Suprapubic skin (tissue), 4 donors: ENCODE results near the gene MDN1. TPM values are rescaled to one million over a fixed set of nuclear protein-coding genes. Genes with fewer than 3 reads are reported as not detected.

ENCODE experiments used
- DNase-seq, 2 donors: peaks; one replicate each; pipeline ENCODE4 v3.0.0-alpha.2; 2019; ENCODE audit warnings: low spot score in 2 of 2
- H3K27ac ChIP-seq: fragments of 200-600 bp; sonication (generic); one replicate; pipeline ENCODE4 v1.5.1; 2019
- H3K27me3 ChIP-seq: fragments of 200-600 bp; sonication (generic); one replicate; pipeline ENCODE4 v1.5.1; 2019
- H3K36me3 ChIP-seq: fragments of 200-600 bp; sonication (generic); one replicate; pipeline ENCODE4 v1.5.1; 2019
- H3K4me1 ChIP-seq: fragments of 200-600 bp; sonication (generic); one replicate; pipeline ENCODE4 v1.5.1; 2019
- H3K4me3 ChIP-seq: fragments of 200-600 bp; sonication (generic); one replicate; pipeline ENCODE4 v1.5.1; 2019; ENCODE audit warnings: mild to moderate bottlenecking
- H3K9me3 ChIP-seq: fragments of 200-600 bp; sonication (generic); one replicate; pipeline ENCODE4 v1.5.1; 2019
- EP300 ChIP-seq: sonication (generic); formaldehyde crosslinking; IDR thresholded peaks from one replicate; pipeline ENCODE4 v1.6.1; 2017; ENCODE audit warnings: antibody characterized with exemption
- POLR2A ChIP-seq, 2 donors: fragments of 450-650 bp; IDR thresholded peaks; one replicate each; pipeline ENCODE4 v1.6.1; 2017; ENCODE audit warnings: antibody characterized with exemption in 2 of 2, mild to moderate bottlenecking in 2 of 2, moderate library complexity in 2 of 2
- POLR2AphosphoS5 ChIP-seq, 3 donors: sonication (generic); formaldehyde crosslinking; IDR thresholded peaks; one replicate each; pipeline ENCODE4 v1.6.1; 2017; ENCODE audit warnings: antibody characterized with exemption in 3 of 3
- WGBS: methylation state at CpG from one replicate; pipeline ENCODE4 v1.1.5; 2018; 5-methylcytosine and 5-hydroxymethylcytosine counted together
- total RNA-seq, 4 donors: library from RNA; depleted of rRNA; stranded (reverse); fragments of >200 nt; gene quantifications; one replicate each; pipeline ENCODE4 v1.1.0, GENCODE V29; 2016
- TF ChIP-seq, protein P1 (sequence below), 2 donors: fragments of 200-600 bp in 1 of 2; fragments of 450-650 bp in 1 of 2; sonication (generic) in 1 of 2; IDR thresholded peaks; one replicate each; pipeline ENCODE4 v1.5.1; 2016 to 2019; ENCODE audit warnings: antibody characterized with exemption in 2 of 2, mild to moderate bottlenecking in 1 of 2, moderate library complexity in 1 of 2

The MDN1 gene
- total RNA-seq, 4 donors from 2014 or later, result 33.1 to 70.4 (median 44.5) TPM

DNA sequence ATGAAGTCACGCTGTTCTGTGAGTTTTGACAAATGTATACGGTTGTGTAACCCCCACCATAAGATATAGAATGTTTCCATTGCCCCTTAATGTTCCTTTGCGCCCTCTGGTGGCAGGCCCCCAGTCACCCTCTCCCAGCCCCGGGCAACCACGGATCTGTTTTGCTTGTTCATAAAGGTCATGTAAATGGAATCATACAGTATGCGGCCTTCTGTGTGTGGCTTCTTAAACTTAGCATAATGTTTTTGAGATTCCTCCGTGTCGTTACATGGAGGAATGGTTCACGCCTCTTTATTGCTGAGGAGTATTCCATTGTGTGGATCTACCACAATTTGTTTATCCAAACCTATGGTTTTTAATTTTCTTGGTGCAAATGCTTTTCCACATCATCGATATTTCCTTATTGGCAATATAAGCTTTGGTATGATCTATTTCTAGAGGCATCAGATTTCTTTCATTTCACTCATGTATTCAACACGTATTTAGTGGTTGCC is 209.4 kb downstream of the MDN1 start:
- H3K27me3 ChIP-seq, result no peaks in the 10 kb centered on the region
- TF ChIP-seq EP300 (no peak), POLR2AphosphoS5 (IDR thresholded peaks at IDR 0.05) (no peak), POLR2A (IDR thresholded peaks at IDR 0.05) (no peak)
- TF ChIP-seq, protein P1, sequence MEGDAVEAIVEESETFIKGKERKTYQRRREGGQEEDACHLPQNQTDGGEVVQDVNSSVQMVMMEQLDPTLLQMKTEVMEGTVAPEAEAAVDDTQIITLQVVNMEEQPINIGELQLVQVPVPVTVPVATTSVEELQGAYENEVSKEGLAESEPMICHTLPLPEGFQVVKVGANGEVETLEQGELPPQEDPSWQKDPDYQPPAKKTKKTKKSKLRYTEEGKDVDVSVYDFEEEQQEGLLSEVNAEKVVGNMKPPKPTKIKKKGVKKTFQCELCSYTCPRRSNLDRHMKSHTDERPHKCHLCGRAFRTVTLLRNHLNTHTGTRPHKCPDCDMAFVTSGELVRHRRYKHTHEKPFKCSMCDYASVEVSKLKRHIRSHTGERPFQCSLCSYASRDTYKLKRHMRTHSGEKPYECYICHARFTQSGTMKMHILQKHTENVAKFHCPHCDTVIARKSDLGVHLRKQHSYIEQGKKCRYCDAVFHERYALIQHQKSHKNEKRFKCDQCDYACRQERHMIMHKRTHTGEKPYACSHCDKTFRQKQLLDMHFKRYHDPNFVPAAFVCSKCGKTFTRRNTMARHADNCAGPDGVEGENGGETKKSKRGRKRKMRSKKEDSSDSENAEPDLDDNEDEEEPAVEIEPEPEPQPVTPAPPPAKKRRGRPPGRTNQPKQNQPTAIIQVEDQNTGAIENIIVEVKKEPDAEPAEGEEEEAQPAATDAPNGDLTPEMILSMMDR (IDR thresholded peaks at IDR 0.05), result peak; percentile 46 to 57
- 67% methylated on average over 11 of the region's 11 CpGs for WGBS
- no peaks in the 10 kb centered on the region for H3K9me3 ChIP-seq
- H3K4me3 ChIP-seq, result no peak overlapping the region
- no peaks in the 10 kb centered on the region for H3K36me3 ChIP-seq
- no peak overlapping the region for H3K27ac ChIP-seq
- H3K4me1 ChIP-seq, result no peaks in the 10 kb centered on the region
- DNase-seq, result peak in 1 of 2 donors; percentile 73

DNA sequence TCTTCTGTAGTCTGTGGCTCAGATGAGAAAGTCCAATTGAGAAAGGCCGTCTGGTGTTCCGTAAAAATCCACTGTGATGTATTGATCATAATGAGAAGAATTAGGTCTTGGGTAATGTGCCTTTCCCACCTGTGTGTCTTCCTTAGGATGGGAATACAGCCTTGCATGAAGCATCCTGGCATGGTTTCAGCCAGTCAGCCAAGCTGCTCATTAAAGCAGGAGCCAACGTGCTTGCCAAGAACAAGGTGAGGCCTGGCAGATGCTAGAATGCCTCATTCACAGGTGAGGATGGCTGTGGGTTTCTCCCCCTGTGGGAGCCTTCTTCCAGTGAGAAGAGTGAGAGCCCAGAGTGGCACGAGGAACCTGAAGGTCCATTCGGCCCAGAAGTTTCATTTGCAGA is 213.7 kb downstream of the MDN1 start:
- H3K9me3 ChIP-seq, result no peaks in the 10 kb centered on the region
- no peaks in the 10 kb centered on the region for H3K36me3 ChIP-seq
- H3K27me3 ChIP-seq, result no peaks in the 10 kb centered on the region
- WGBS, result 70% methylated on average over 4 of the region's 5 CpGs
- no peaks in the 10 kb centered on the region for H3K4me1 ChIP-seq
- H3K4me3 ChIP-seq, result no peak overlapping the region
- no peak overlapping the region for H3K27ac ChIP-seq
- TF ChIP-seq EP300 (no peak), POLR2A (IDR thresholded peaks at IDR 0.05) (no peak), POLR2AphosphoS5 (IDR thresholded peaks at IDR 0.05) (no peak)
- TF ChIP-seq, protein P1 (IDR thresholded peaks at IDR 0.05), result no peak
- DNase-seq, result no peak

DNA sequence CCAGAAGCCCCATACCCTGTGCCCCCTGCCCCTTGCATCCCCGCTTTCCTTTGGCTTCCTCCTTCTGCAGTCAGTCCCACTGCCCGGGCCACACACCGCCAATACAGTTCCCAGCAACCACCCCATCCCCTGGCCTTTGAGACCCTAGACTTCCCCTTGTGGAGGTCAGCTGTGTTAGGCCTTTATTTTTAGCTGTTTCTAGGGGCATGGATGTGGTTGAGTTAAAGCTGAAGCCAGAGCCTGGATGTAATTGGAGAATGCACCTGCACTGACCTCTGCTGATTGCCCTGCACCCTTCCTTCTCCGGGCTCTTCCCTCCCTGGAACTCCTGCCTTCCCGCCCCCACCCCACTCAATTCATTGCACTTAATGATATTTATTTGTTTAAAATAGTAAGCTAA is 214.9 kb downstream of the MDN1 start:
- Histone ChIP-seq H3K9me3 (no peaks in the 10 kb centered on the region), H3K27ac (no peak overlapping the region), H3K4me1 (no peaks in the 10 kb centered on the region), H3K27me3 (no peaks in the 10 kb centered on the region), H3K36me3 (no peaks in the 10 kb centered on the region), H3K4me3 (no peak overlapping the region)
- no peak for DNase-seq
- TF ChIP-seq POLR2AphosphoS5 (IDR thresholded peaks at IDR 0.05), result no peak
- no peak for TF ChIP-seq POLR2A (IDR thresholded peaks at IDR 0.05)
- no peak for TF ChIP-seq EP300
- TF ChIP-seq, protein P1 (IDR thresholded peaks at IDR 0.05), result no peak
- WGBS, result 85% methylated on average over 5 of the region's 5 CpGs

DNA sequence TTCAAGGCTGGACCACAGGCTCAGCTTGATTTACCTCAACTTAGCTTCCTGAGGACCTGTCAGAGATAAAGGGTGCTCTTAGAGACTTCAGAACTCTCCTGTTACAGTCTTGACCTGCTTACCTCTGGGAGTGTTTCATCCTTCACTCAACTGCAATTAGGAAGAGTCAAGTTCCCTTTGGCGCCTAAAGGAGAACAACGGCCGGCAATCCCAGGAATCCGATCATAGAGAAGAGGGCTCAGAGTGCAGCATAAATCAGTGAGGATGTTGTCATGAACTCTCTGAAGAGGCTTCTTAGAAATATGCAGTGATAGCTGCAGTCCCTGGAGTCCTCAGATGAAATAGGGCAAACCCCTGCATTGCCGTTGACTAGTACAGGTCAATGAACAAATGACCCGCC is 217.4 kb downstream of the MDN1 start:
- TF ChIP-seq, protein P1 (IDR thresholded peaks at IDR 0.05), result no peak
- TF ChIP-seq EP300 (no peak), POLR2A (IDR thresholded peaks at IDR 0.05) (no peak), POLR2AphosphoS5 (IDR thresholded peaks at IDR 0.05) (no peak)
- WGBS, result 96% methylated on average over 6 of the region's 6 CpGs

DNA sequence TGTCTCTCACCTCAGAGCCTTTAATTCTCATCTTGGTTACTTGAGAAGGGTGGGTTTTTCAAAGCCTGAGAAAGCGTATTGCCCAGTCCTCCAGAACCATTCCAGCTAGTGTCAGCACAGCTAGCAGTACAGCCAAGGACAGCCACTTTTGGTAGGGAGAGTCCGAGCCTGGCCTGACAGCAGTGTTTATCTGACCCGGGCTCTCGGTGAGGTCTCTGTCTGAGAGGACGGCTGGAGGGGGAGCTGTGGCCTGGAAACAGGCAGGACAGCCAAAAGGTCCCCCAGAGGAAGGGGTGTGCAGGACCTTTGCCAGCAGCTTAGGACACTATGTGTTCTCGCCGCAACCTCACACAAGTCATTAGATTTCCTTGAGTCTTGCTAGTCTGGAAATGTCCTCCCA is 219.9 kb downstream of the MDN1 start:
- H3K9me3 ChIP-seq, result no peaks in the 10 kb centered on the region
- no peak for DNase-seq
- H3K27me3 ChIP-seq, result no peaks in the 10 kb centered on the region
- no peak overlapping the region for H3K27ac ChIP-seq
- H3K4me3 ChIP-seq, result no peak overlapping the region
- H3K36me3 ChIP-seq, result no peaks in the 10 kb centered on the region
- H3K4me1 ChIP-seq, result no peaks in the 10 kb centered on the region
- no peak for TF ChIP-seq POLR2AphosphoS5 (IDR thresholded peaks at IDR 0.05)
- TF ChIP-seq EP300, result no peak
- no peak for TF ChIP-seq POLR2A (IDR thresholded peaks at IDR 0.05)
- TF ChIP-seq, protein P1 (IDR thresholded peaks at IDR 0.05), result no peak
- WGBS, result 87% methylated on average over 7 of the region's 7 CpGs

More for the DNA sequence above, 217.4 kb downstream of the MDN1 start:
- Histone ChIP-seq H3K36me3 (no peaks in the 10 kb centered on the region), H3K4me3 (no peak overlapping the region), H3K4me1 (no peaks in the 10 kb centered on the region), H3K27ac (no peak overlapping the region), H3K27me3 (no peaks in the 10 kb centered on the region), H3K9me3 (no peaks in the 10 kb centered on the region)
- no peak for DNase-seq
